Skeletal muscle tissue (tissue), 4 donors: ENCODE data around the gene ST8SIA1. TPM values are rescaled to one million over a fixed set of nuclear protein-coding genes. Genes with fewer than 3 reads are reported as not detected.

Source experiments
- H3K27ac ChIP-seq: one replicate; pipeline ENCODE4 v1.7.0; 2013; ENCODE audit warnings: mild to moderate bottlenecking, low read depth, low read length, inconsistent platforms
- H3K27me3 ChIP-seq, 3 donors: one replicate each; pipeline ENCODE4 v1.7.0; 2013; ENCODE audit warnings: low read length in 3 of 3; ENCODE audit not compliant: control insufficient read depth in 3 of 3, insufficient read depth in 3 of 3
- H3K36me3 ChIP-seq, 3 donors: one replicate each; pipeline ENCODE4 v1.7.0; 2013; ENCODE audit warnings: low read length in 3 of 3; ENCODE audit not compliant: control insufficient read depth in 3 of 3, insufficient read depth in 3 of 3
- H3K4me1 ChIP-seq, 3 donors: one replicate each; pipeline ENCODE4 v1.7.0; 2013; ENCODE audit warnings: low read length in 3 of 3, mild to moderate bottlenecking in 3 of 3; ENCODE audit not compliant: control insufficient read depth in 3 of 3, insufficient read depth in 3 of 3
- H3K4me3 ChIP-seq, 3 donors: one replicate each; pipeline ENCODE4 v1.7.0; 2013; ENCODE audit warnings: low read length in 3 of 3
- H3K9ac ChIP-seq, 3 donors: one replicate each; pipeline ENCODE4 v1.7.0; 2013; ENCODE audit warnings: low read length in 3 of 3, mild to moderate bottlenecking in 3 of 3, moderate library complexity in 2 of 3, low read depth in 1 of 3
- H3K9me3 ChIP-seq, 3 donors: one replicate each; pipeline ENCODE4 v1.7.0; 2013; ENCODE audit warnings: low read length in 3 of 3; ENCODE audit not compliant: control insufficient read depth in 3 of 3
- total RNA-seq: library from RNA; depleted of rRNA; stranded (reverse); fragments of >200 nt; gene quantifications from one replicate; pipeline ENCODE4 v1.2.3, GENCODE V29; 2014
- donor health status: Osteomylitis.

The ST8SIA1 gene
- total RNA-seq, 1 donor from 2014 or later, result 5.2 TPM

DNA sequence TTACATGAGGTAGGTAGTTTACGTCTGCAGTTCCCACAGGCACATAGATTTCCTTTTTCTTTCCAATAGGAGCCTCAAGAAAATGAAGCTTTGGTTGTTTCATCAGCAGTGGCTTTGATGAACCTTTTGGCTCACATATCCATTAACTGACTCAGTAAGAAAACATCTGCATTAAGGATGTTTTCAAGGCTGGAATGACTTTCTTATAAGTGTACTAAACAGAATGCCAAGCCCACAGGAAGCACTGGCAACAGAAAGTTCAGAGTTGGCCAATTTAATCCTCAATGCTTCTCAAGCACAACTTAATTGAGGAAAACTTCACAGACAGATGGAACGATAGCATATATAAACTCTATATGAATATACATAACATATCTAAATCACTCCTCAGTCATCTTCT lies 63.5 kb downstream of the ST8SIA1 start:
- no peak overlapping the region for H3K4me3 ChIP-seq
- H3K4me1 ChIP-seq, result no peaks in the 10 kb centered on the region
- no peak overlapping the region for H3K9ac ChIP-seq
- H3K36me3 ChIP-seq, result no peaks in the 10 kb centered on the region
- no peaks in the 10 kb centered on the region for H3K9me3 ChIP-seq
- H3K27ac ChIP-seq, result no peak overlapping the region
- no peaks in the 10 kb centered on the region for H3K27me3 ChIP-seq

DNA sequence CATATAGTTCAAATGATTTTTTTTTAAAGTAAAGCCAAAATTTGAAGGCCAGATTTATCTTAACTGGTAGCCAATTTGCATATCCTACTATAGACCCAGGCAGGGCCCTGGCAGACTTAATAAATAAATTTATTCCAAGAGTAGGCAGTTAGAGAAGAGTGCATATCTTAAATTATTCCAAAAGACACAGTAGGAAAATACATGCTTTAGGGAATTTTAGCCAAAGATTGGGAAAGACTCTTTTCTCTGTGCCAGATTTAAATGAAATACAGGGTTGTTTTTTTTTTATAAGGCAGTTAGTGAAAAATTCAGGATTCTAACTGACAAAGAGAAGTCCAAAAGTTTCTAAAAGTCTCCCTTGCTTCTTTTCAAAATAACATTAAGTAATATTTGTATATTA lies 65.5 kb downstream of the ST8SIA1 start:
- Histone ChIP-seq H3K9ac (no peak overlapping the region), H3K36me3 (no peaks in the 10 kb centered on the region), H3K27me3 (no peaks in the 10 kb centered on the region), H3K27ac (no peak overlapping the region), H3K4me1 (no peaks in the 10 kb centered on the region), H3K4me3 (no peak overlapping the region), H3K9me3 (no peaks in the 10 kb centered on the region)

DNA sequence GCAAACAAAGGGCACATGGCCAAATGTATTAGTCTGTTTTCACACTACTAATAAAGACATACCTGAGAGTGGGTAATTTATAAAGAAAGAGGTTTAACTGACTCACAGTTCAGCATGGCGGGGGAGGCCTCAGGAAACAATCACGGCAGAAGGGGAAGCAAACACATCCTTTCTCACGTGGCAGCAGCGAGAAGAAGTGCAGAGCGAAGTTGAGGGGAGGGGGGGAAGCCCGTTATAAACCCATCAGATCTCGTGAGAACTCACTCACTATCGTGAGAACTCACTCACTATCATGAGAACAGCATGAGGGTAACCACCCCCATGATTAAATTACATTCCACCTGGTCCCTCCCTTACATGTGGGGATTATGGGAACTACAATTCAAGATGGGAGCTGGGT lies 66.1 kb downstream of the ST8SIA1 start:
- H3K27ac ChIP-seq, result no peak overlapping the region
- H3K27me3 ChIP-seq, result no peaks in the 10 kb centered on the region
- H3K4me3 ChIP-seq, result no peak overlapping the region
- no peak overlapping the region for H3K9ac ChIP-seq
- H3K4me1 ChIP-seq, result no peaks in the 10 kb centered on the region
- no peaks in the 10 kb centered on the region for H3K36me3 ChIP-seq
- no peaks in the 10 kb centered on the region for H3K9me3 ChIP-seq

DNA sequence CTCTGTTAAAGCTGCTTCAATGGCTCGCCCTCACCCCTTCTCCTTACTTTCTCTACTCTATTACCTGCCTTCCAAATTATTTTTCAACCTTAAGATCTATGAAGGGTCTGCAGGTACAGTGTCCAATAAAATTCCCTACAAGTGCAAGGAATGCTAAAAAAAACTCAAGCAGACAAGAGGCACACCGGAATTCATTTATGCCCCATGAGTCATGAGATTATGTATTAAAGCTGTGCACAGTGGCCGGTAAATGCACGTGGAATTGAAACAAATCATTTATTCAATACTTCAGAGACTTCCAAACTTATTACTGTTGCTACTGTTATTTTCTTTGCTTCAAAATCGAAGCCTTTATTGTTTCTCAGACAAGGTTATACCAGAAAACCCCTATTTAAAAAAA lies 68.4 kb downstream of the ST8SIA1 start:
- Histone ChIP-seq H3K4me1 (no peaks in the 10 kb centered on the region), H3K27ac (no peak overlapping the region), H3K9ac (no peak overlapping the region), H3K4me3 (no peak overlapping the region), H3K36me3 (no peaks in the 10 kb centered on the region), H3K27me3 (no peaks in the 10 kb centered on the region), H3K9me3 (no peaks in the 10 kb centered on the region)

DNA sequence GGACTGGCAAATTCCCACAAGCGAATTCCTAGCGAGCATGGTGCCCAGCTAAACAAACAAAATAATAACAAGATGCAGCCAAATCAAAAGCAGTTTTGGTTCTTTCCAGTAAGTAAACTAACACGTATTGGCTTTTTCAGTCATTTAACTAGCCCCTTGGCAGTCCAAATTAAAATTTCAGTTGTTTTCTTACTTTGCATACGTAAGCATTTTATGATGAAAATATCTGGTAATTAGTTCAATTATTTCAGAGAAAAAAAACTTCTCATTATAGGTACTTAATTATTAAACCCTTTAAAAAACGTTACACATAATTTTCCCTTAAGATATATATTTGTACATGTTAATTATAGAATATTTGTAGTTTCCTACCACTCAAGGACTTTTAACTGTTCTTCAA lies 70.1 kb downstream of the ST8SIA1 start:
- H3K27me3 ChIP-seq, result no peaks in the 10 kb centered on the region
- H3K4me1 ChIP-seq, result no peaks in the 10 kb centered on the region
- H3K4me3 ChIP-seq, result no peak overlapping the region
- H3K9ac ChIP-seq, result no peak overlapping the region
- no peak overlapping the region for H3K27ac ChIP-seq
- H3K9me3 ChIP-seq, result no peaks in the 10 kb centered on the region
- H3K36me3 ChIP-seq, result no peaks in the 10 kb centered on the region

DNA sequence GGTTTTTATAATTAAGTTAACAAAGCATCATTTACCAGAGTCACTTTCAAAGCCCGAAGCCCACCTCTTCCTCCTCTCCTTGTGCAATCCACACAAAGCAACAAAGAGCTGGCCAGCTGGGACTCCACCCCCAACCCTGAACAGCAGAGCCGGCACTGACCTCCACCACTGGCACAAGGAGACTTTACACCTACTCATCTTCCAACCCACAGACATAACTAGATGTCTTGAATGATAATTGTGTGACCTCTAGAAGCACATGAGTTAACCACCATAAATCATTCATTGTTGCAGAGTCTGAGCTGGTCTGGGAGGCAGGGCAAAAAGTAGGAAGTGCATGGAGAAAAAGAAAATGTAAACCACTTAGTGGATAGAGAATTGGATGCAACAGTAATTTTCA lies 72.2 kb downstream of the ST8SIA1 start:
- H3K9ac ChIP-seq, result no peak overlapping the region
- H3K4me3 ChIP-seq, result no peak overlapping the region
- no peaks in the 10 kb centered on the region for H3K27me3 ChIP-seq
- no peak overlapping the region for H3K27ac ChIP-seq
- H3K9me3 ChIP-seq, result no peaks in the 10 kb centered on the region
- H3K36me3 ChIP-seq, result no peaks in the 10 kb centered on the region
- no peaks in the 10 kb centered on the region for H3K4me1 ChIP-seq

DNA sequence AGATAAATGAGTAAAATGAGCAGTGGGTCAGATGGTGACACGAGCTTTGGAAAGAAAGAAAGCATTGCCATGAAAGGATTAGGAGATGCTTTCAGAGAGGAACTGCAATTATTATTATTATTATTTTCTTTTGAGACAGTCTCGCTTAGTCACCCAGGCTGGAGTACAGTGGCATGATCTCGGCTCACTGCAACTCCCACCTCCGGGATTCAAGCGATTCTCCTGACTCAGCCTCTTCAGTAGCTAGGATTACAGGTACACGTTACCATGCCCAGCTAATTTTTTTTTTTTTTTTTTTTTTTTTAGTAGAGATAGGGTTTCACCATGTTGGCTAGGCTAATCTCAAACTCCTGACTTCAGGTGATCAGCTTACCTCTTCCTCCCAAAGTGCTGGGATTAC lies 77.4 kb downstream of the ST8SIA1 start:
- Histone ChIP-seq H3K4me1 (peaks cover 0 to 5% (median 4%) of the 10 kb centered on the region in 3 donors), H3K27ac (no peak overlapping the region), H3K36me3 (no peaks in the 10 kb centered on the region), H3K27me3 (no peaks in the 10 kb centered on the region), H3K9ac (no peak overlapping the region), H3K9me3 (no peaks in the 10 kb centered on the region), H3K4me3 (no peak overlapping the region)

DNA sequence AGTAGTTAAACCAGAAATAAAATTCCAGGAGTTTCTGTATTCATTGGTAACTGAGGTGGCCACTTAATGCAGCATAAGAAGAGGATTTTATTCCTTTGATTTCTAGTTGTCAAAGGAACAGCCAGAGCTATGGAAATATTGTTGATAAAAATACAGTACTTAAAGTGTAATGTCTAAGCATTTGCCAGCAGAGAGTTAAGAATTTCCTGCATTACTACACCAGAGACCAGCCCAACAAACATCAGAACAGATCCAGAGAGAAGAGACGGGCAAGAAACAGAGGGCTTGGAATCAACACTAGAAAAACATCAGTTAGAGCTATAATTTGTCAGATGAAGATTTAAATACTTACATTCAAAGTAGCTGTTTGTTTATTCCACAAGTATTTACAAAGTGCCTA lies 77.9 kb downstream of the ST8SIA1 start:
- no peaks in the 10 kb centered on the region for H3K36me3 ChIP-seq
- no peak overlapping the region for H3K9ac ChIP-seq
- H3K27ac ChIP-seq, result no peak overlapping the region
- H3K9me3 ChIP-seq, result no peaks in the 10 kb centered on the region
- H3K4me3 ChIP-seq, result no peak overlapping the region
- peaks cover 0 to 5% (median 4%) of the 10 kb centered on the region in 3 donors for H3K4me1 ChIP-seq
- no peaks in the 10 kb centered on the region for H3K27me3 ChIP-seq

DNA sequence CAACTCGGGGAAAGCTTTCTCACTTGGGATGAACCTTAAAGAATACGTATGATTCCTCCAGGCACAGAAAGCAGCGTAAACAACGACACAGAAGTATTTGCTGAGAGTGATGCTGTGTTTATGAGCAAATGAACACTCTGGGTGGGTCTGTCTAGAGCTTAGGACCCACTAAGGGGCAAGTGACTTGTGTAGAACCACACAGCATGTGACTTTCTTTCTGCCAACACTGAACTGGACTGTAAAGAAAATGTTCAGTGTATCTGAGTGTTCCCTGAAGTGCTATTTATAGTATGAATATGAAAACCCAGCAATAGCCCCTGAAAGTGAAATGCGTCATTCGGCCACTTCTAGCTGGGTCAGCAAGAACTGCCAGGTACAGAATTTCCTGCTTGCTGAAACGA lies 78.5 kb downstream of the ST8SIA1 start:
- no peaks in the 10 kb centered on the region for H3K36me3 ChIP-seq
- no peak overlapping the region for H3K27ac ChIP-seq
- no peak overlapping the region for H3K9ac ChIP-seq
- no peaks in the 10 kb centered on the region for H3K27me3 ChIP-seq
- no peaks in the 10 kb centered on the region for H3K9me3 ChIP-seq
- no peak overlapping the region for H3K4me3 ChIP-seq
- H3K4me1 ChIP-seq, result peaks cover 0 to 5% (median 4%) of the 10 kb centered on the region in 3 donors

DNA sequence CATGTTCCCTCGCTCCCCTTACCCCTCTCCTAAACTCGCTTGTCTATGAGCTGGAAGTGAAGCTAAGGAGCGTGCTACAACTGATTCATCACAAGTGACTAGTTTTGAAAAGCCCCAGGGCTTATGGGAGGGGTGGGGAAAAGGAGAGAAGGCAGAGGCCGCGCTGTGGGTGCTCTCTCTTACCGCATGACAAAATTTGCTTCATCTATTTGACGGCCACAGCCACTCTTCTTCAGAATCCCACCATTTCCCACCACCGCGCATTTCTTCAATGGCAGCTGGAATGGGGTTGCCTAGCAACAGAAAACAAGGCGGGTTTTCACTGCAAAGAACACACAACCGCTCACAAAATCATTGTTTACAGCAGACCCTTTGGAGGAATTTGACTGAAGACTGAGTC lies 79.4 kb downstream of the ST8SIA1 start:
- Histone ChIP-seq H3K36me3 (no peaks in the 10 kb centered on the region), H3K27me3 (no peaks in the 10 kb centered on the region), H3K4me3 (no peak overlapping the region), H3K4me1 (peaks cover 0 to 5% (median 4%) of the 10 kb centered on the region in 3 donors), H3K9ac (no peak overlapping the region), H3K27ac (no peak overlapping the region), H3K9me3 (no peaks in the 10 kb centered on the region)

DNA sequence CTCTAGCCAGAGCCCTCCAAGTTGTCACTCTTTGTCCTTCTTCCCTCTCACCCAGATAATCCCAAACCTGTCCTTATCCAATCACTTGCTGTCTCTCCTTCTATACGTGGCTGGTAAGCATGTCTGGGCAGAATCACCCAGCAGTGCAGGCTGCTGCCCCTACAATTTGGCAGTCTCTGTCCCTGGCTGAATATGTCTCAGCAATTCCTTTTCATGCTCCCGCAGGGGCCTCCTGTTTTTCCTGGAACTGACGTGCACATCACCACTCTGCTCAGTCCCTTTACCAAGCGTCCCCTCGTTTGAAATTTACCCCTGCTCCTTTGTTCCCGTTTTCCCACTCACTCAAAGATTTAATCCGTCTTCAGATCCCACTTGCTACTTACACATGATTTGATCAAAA lies 80.0 kb downstream of the ST8SIA1 start:
- Histone ChIP-seq H3K9me3 (no peaks in the 10 kb centered on the region), H3K4me3 (no peak overlapping the region), H3K27me3 (no peaks in the 10 kb centered on the region), H3K27ac (no peak overlapping the region), H3K36me3 (no peaks in the 10 kb centered on the region), H3K4me1 (peaks cover 0 to 5% (median 4%) of the 10 kb centered on the region in 3 donors), H3K9ac (no peak overlapping the region)
